Measurements from ENCODE around the gene NCF1. TPM values are rescaled to one million over a fixed set of nuclear protein-coding genes. Genes with fewer than 3 reads are reported as not detected.
"Not testable (repeated sequence)": the region's sequence is repeated elsewhere in the genome, so short reads cannot be mapped to it uniquely, and the experiment has no call there.

NCF1 gene
- under 1 TPM; 0.35 to 0.78 TPM for total RNA-seq

DNA sequence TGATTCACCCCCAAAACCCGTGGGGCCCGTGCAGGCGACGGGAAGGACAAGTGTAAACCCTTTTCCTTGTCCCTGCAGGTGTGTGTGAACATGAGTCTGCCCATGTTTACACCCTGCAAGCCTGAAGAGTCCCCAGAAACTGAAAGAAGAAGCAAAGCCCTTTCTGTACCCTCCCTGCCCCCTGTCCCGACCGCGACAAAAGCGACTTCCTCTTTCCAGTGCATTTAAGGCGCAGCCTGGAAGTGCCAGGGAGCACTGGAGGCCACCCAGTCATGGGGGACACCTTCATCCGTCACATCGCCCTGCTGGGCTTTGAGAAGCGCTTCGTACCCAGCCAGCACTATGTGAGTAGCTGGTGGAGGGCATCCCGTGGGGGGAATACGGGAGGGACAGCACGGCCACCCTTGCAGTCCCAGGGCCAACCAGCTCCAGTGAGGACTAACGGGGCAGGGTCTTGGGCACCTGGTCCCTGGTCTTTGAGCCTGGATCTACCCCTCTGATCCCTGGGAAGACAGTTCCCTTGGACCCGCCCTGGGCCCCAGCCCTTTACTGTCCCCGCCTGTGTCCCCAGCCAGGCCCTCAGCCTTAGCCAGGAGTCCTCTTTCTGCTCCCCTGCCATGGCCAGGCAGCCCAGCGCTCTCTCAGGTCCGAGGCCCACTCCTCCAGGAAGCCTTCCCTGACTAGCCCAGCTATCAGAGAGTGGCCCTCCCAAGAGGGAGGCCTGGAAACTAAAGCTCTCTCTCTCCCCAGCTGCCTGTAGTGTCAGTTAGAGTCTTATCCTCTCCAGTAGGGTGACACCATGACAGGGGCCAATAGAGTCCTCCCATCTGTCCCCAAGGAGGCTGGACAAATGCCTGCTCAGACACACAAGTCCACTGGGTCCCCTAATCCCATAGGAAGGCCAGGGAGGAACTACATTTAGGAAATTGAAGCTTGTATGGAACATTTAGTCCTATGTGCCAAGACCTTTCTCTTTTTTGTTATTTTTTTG lies at the start of gene NCF1:
Gene NCF1, plus strand, starts transcription at position 252 of the 991 bp plus-strand sequence. Its CDS starts 21 bp downstream, at position 273.
- H3K27me3 Mint-ChIP-seq; ATAC-seq; POLR2A ChIA-PET; intact Hi-C loops (cut with DNase I, micrococcal nuclease); CTCF ChIA-PET; H3K36me3 Mint-ChIP-seq (ENCODE audit: low read depth); H3K4me1 Mint-ChIP-seq; H3K27ac Mint-ChIP-seq; H3K9me3 Mint-ChIP-seq (ENCODE audit: low read depth); H3K4me3 Mint-ChIP-seq; DNase-seq: not testable (repeated sequence)

- intact Hi-C loops (cut with DNase I, micrococcal nuclease), result no loop called here
- Mint-ChIP-seq H3K9me3 (ENCODE audit: low read depth) (no peaks in the 10 kb centered on the region), H3K4me1 (no peaks in the 10 kb centered on the region), H3K4me3 (no peak overlapping the region), H3K27ac (no peak overlapping the region), H3K36me3 (ENCODE audit: low read depth) (peaks cover 6% of the 10 kb centered on the region), H3K27me3 (no peaks in the 10 kb centered on the region)
- ChIA-PET POLR2A (no interaction called here), CTCF (no interaction called here)
- ATAC-seq (no peak), DNase-seq (no peak)
These were observed 48.0 kb upstream of the NCF1 start for GRCh38 chr7:74725840-74726239.

- peaks cover 8% of the 10 kb centered on the region for H3K36me3 Mint-ChIP-seq (ENCODE audit: low read depth)
- no peaks in the 10 kb centered on the region for H3K9me3 Mint-ChIP-seq (ENCODE audit: low read depth)
- no peak for DNase-seq
- no peak overlapping the region for H3K4me3 Mint-ChIP-seq
- POLR2A ChIA-PET, result no interaction called here
- no peak overlapping the region for H3K27ac Mint-ChIP-seq
- CTCF ChIA-PET, result no interaction called here
- intact Hi-C loops (cut with DNase I, micrococcal nuclease), result no loop called here
- H3K4me1 Mint-ChIP-seq, result no peaks in the 10 kb centered on the region
- ATAC-seq, result no peak
- no peaks in the 10 kb centered on the region for H3K27me3 Mint-ChIP-seq
These were observed 47.3 kb upstream of the NCF1 start for GRCh38 chr7:74726309-74727101.

- H3K27me3 Mint-ChIP-seq; ATAC-seq; intact Hi-C loops (cut with DNase I, micrococcal nuclease); H3K27ac Mint-ChIP-seq; POLR2A ChIA-PET; CTCF ChIA-PET; DNase-seq; H3K4me3 Mint-ChIP-seq; H3K4me1 Mint-ChIP-seq; H3K36me3 Mint-ChIP-seq (ENCODE audit: low read depth); H3K9me3 Mint-ChIP-seq (ENCODE audit: low read depth): not testable (repeated sequence)
These were observed 45.1 kb upstream of the NCF1 start for GRCh38 chr7:74728686-74729085.

GRCh38 chr7:74730186-74730585 lies 43.6 kb upstream of the NCF1 start:
- H3K9me3 Mint-ChIP-seq (ENCODE audit: low read depth); ATAC-seq; H3K27ac Mint-ChIP-seq; DNase-seq; intact Hi-C loops (cut with DNase I, micrococcal nuclease); POLR2A ChIA-PET; H3K36me3 Mint-ChIP-seq (ENCODE audit: low read depth); H3K4me1 Mint-ChIP-seq; CTCF ChIA-PET; H3K4me3 Mint-ChIP-seq; H3K27me3 Mint-ChIP-seq: not testable (repeated sequence)

GRCh38 chr7:74739974-74740703 lies 33.7 kb upstream of the NCF1 start:
- H3K4me3 Mint-ChIP-seq, ATAC-seq, H3K27ac Mint-ChIP-seq: not testable (repeated sequence)

GRCh38 chr7:74743936-74744557 lies 29.8 kb upstream of the NCF1 start:
- H3K9me3 Mint-ChIP-seq (ENCODE audit: low read depth); intact Hi-C loops (cut with DNase I, micrococcal nuclease); H3K27me3 Mint-ChIP-seq; H3K36me3 Mint-ChIP-seq (ENCODE audit: low read depth); H3K4me3 Mint-ChIP-seq; DNase-seq; CTCF ChIA-PET; H3K27ac Mint-ChIP-seq; H3K4me1 Mint-ChIP-seq; POLR2A ChIA-PET; ATAC-seq: not testable (repeated sequence)

More at GRCh38 chr7:74739974-74740703, 33.7 kb upstream of the NCF1 start:
- H3K4me1 Mint-ChIP-seq; H3K36me3 Mint-ChIP-seq (ENCODE audit: low read depth); intact Hi-C loops (cut with DNase I, micrococcal nuclease); H3K9me3 Mint-ChIP-seq (ENCODE audit: low read depth); POLR2A ChIA-PET; DNase-seq; H3K27me3 Mint-ChIP-seq; CTCF ChIA-PET: not testable (repeated sequence)

- POLR2A ChIA-PET, CTCF ChIA-PET: not testable (repeated sequence)
These were observed 19.8 kb upstream of the NCF1 start for GRCh38 chr7:74753921-74754482.

GRCh38 chr7:74756673-74757072 lies 17.1 kb upstream of the NCF1 start:
- H3K27me3 Mint-ChIP-seq; CTCF ChIA-PET; ATAC-seq; H3K4me3 Mint-ChIP-seq; H3K27ac Mint-ChIP-seq; H3K9me3 Mint-ChIP-seq (ENCODE audit: low read depth); intact Hi-C loops (cut with DNase I, micrococcal nuclease); H3K4me1 Mint-ChIP-seq; H3K36me3 Mint-ChIP-seq (ENCODE audit: low read depth); POLR2A ChIA-PET; DNase-seq: not testable (repeated sequence)

More at GRCh38 chr7:74753921-74754482, 19.8 kb upstream of the NCF1 start:
- H3K4me3 Mint-ChIP-seq; DNase-seq; intact Hi-C loops (cut with DNase I, micrococcal nuclease); H3K27me3 Mint-ChIP-seq; H3K9me3 Mint-ChIP-seq (ENCODE audit: low read depth); H3K36me3 Mint-ChIP-seq (ENCODE audit: low read depth); H3K27ac Mint-ChIP-seq; ATAC-seq; H3K4me1 Mint-ChIP-seq: not testable (repeated sequence)

DNA sequence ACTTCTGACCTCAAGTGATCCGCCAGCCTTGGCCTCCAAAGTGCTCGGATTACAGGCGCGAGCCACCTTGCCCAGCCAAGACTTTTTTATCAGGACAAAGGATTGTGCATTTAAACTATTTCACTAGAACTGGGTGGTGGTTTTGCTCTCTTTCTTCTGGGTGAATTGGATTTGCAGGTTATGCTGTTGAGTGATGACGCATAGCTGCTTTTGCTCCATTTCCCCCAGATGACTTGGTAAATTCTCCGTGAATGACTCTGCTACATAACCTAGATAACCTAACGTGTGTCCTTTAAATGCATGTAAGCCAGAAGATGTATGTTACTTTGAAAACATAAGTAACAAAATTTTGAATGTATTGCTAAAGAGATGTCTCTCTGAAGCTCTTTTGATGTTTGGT lies 15.5 kb upstream of the NCF1 start:
- H3K27ac Mint-ChIP-seq; POLR2A ChIA-PET; intact Hi-C loops (cut with DNase I, micrococcal nuclease): not testable (repeated sequence)

GRCh38 chr7:74758982-74759381 lies 14.8 kb upstream of the NCF1 start:
- intact Hi-C loops (cut with DNase I, micrococcal nuclease); H3K9me3 Mint-ChIP-seq (ENCODE audit: low read depth); H3K4me1 Mint-ChIP-seq; ATAC-seq; H3K27ac Mint-ChIP-seq; CTCF ChIA-PET; H3K36me3 Mint-ChIP-seq (ENCODE audit: low read depth); POLR2A ChIA-PET; DNase-seq; H3K4me3 Mint-ChIP-seq; H3K27me3 Mint-ChIP-seq: not testable (repeated sequence)

More for the DNA sequence above, 15.5 kb upstream of the NCF1 start:
- H3K27me3 Mint-ChIP-seq; H3K4me3 Mint-ChIP-seq; H3K4me1 Mint-ChIP-seq; ATAC-seq; H3K9me3 Mint-ChIP-seq (ENCODE audit: low read depth); H3K36me3 Mint-ChIP-seq (ENCODE audit: low read depth); CTCF ChIA-PET; DNase-seq: not testable (repeated sequence)
